GM12878 (cell line): ENCODE results near the gene S100A2. TPM values are rescaled to one million over a fixed set of nuclear protein-coding genes. Genes with fewer than 3 reads are reported as not detected.

ENCODE experiments used
- ATAC-seq: fragments of 200-7000 bp; cut with Tn5 transposase; 3 replicates; pipeline ENCODE4 v1.9.1; 2020; ENCODE audit warnings: mild to moderate bottlenecking, moderate library complexity
- BruUV-seq: library from RNA; stranded (reverse); fragments of 400-500 nt; replicated peaks from 2 replicates; lab custom pipeline; 2021; lab: Mats Ljungman, UMichigan
- CTCF ChIA-PET: fragments of 300-600 bp; sonication (Branson Sonifier 250); formaldehyde crosslinking; extraction: SDS; loops from one replicate; lab custom pipeline; 2021; ENCODE audit warnings: inconsistent platforms; lab: Yijun Ruan, JAX
- POLR2A ChIA-PET: fragments of 350-600 bp; formaldehyde crosslinking; extraction: SDS; loops from one replicate; lab custom pipeline; 2021; ENCODE audit warnings: inconsistent platforms; lab: Charles Lee
- RAD21 ChIA-PET: fragments of 300-600 bp; sonication (Branson Sonifier 250); formaldehyde crosslinking; loops from one replicate; lab custom pipeline; 2023; ENCODE audit warnings: antibody characterized with exemption; ENCODE audit not compliant: unreplicated experiment; lab: Charles Lee
- SMC1A ChIA-PET: fragments of 300-600 bp; sonication (Branson Sonifier 250); formaldehyde crosslinking; loops from one replicate; lab custom pipeline; 2023; ENCODE audit not compliant: unreplicated experiment, uncharacterized antibody; lab: Charles Lee
- DNase-seq: peaks from one replicate; pipeline ENCODE4 v3.0.0-alpha.2; 2011; ENCODE audit warnings: low read depth, low spot score
- FAIRE-seq: peaks from 3 replicates; lab custom pipeline; 2011; peaks lifted over from hg19 to GRCh38; lab: Jason Lieb, UNC
- H2AFZ ChIP-seq: 2 replicates; pipeline ENCODE4 v1.6.0; 2011; ENCODE audit warnings: low read depth, low read length, control low read depth; ENCODE audit not compliant: control insufficient read depth
- H3K27ac ChIP-seq: 2 replicates; pipeline ENCODE4 v1.5.1; 2011; ENCODE audit warnings: control low read depth; ENCODE audit not compliant: control insufficient read depth, insufficient read depth
- H3K27me3 ChIP-seq, 2 experiments: replicated peaks in 1 of 2; 2 replicates each; pipeline versions ENCODE4 v1.6.0 to v1.6.1; 2011; ENCODE audit warnings: low read length in 1 of 2; ENCODE audit not compliant: control insufficient read depth in 2 of 2, insufficient read depth in 2 of 2
- H3K36me3 ChIP-seq, 2 experiments: 2 replicates each; pipeline ENCODE4 v1.5.1; 2011; ENCODE audit warnings: low read length in 1 of 2; ENCODE audit not compliant: control insufficient read depth in 2 of 2, insufficient read depth in 2 of 2
- H3K4me1 ChIP-seq: 2 replicates; pipeline ENCODE4 v1.6.1; 2011; ENCODE audit warnings: mild to moderate bottlenecking, low read length, moderate library complexity, mixed read lengths; ENCODE audit not compliant: control insufficient read depth, insufficient read depth
- H3K4me2 ChIP-seq: 2 replicates; pipeline ENCODE4 v1.6.0; 2011; ENCODE audit warnings: control low read depth; ENCODE audit not compliant: control insufficient read depth, insufficient read depth
- H3K4me3 ChIP-seq: fragments of 200-600 bp; sonication (generic); 2 replicates; pipeline ENCODE4 v1.5.1; 2016
- H3K79me2 ChIP-seq: 2 replicates; pipeline ENCODE4 v1.6.0; 2011; ENCODE audit warnings: low read length; ENCODE audit not compliant: control insufficient read depth, insufficient read depth
- H3K9ac ChIP-seq: 2 replicates; pipeline ENCODE4 v1.8.0; 2011; ENCODE audit warnings: low read length, control low read depth, mixed read lengths; ENCODE audit not compliant: control insufficient read depth, insufficient read depth
- H3K9me3 ChIP-seq: replicated peaks from 3 replicates; pipeline ENCODE4 v1.5.1; 2011; ENCODE audit warnings: mild to moderate bottlenecking, low read length; ENCODE audit not compliant: control insufficient read depth, insufficient read depth
- H4K20me1 ChIP-seq: 2 replicates; pipeline ENCODE4 v1.6.0; 2011; ENCODE audit not compliant: control insufficient read depth, insufficient read depth
- E2F4 ChIP-seq: IDR thresholded peaks from 2 replicates; pipeline ENCODE4 v1.6.1; 2012; ENCODE audit warnings: low read depth, low read length, improper control_type of control experiment
- KDM1A ChIP-seq: fragments of 200-600 bp; sonication (generic); IDR thresholded peaks from 2 replicates; pipeline ENCODE4 v1.6.1; 2016; ENCODE audit warnings: borderline replicate concordance
- NFXL1 ChIP-seq: fragments of 450-650 bp; IDR thresholded peaks from 2 replicates; pipeline ENCODE4 v1.6.1; 2017; ENCODE audit warnings: antibody characterized with exemption, mild to moderate bottlenecking, borderline replicate concordance
- PML ChIP-seq: IDR thresholded peaks from 2 replicates; pipeline ENCODE4 v1.6.1; 2012; ENCODE audit warnings: low read length, inconsistent platforms
- POU2F2 ChIP-seq: IDR thresholded peaks from 3 replicates; pipeline ENCODE4 v1.6.1; 2011; ENCODE audit warnings: low read depth, mild to moderate bottlenecking, low read length, borderline replicate concordance
- RAD51 ChIP-seq: fragments of 450-650 bp; IDR thresholded peaks from 2 replicates; pipeline ENCODE4 v1.6.1; 2016; ENCODE audit warnings: moderate library complexity, mild to moderate bottlenecking, inconsistent platforms
- REST ChIP-seq: IDR thresholded peaks from 2 replicates; pipeline ENCODE4 v1.6.1; 2012; ENCODE audit warnings: mild to moderate bottlenecking, low read depth, low read length
- ZNF24 ChIP-seq: fragments of 450-650 bp; IDR thresholded peaks from 2 replicates; pipeline ENCODE4 v1.6.1; 2017; ENCODE audit warnings: antibody characterized with exemption, mild to moderate bottlenecking
- WGBS: methylation state at CpG from one replicate; pipeline ENCODE4 v1.1.6; 2016; ENCODE audit warnings: low lambda C conversion rate; ENCODE audit not compliant: insufficient replicate concordance, insufficient coverage; ENCODE audit errors: missing lambda C conversion rate; 5-methylcytosine and 5-hydroxymethylcytosine counted together
- in situ Hi-C: fragments of 300-500 bp; cut with MboI; formaldehyde crosslinking; loops from 9 replicates; pipeline ENCODE4 v1.14.3; 2018; ENCODE audit warnings: mixed read lengths
- intact Hi-C: fragments of 100-400 bp; cut with micrococcal nuclease; formaldehyde crosslinking; loops from one replicate; pipeline ENCODE4 v1.14.2; 2022; ENCODE audit not compliant: unreplicated experiment
- polyA plus RNA-seq, 11 experiments: library from polyadenylated mRNA; depleted of rRNA in 4 of 11; unstranded in 6 of 11; stranded (reverse) in 5 of 11; fragments of >200 nt; fragmentation: Nextera tagmentation in 4 of 11; fragmentation: Illumina TruSeq in 1 of 11; extraction: Ambion mirVana in 4 of 11; extraction: Trizol in 1 of 11; gene quantifications; 1 replicate in 1 of 11; 2 replicates in 10 of 11; pipeline versions ENCODE4 v1.2.1 to v1.2.3, GENCODE V29; 2011 to 2016; ENCODE audit warnings: inconsistent platforms in 2 of 11, missing spikeins in 2 of 11, low read depth in 1 of 11
- total RNA-seq, 4 experiments: library from RNA; depleted of rRNA in 3 of 4; stranded (reverse); fragments of >200 nt in 3 of 4; fragmentation: Illumina TruSeq in 1 of 4; extraction: Trizol in 1 of 4; gene quantifications; 2 replicates each; pipeline versions ENCODE4 v1.2.1 to v1.2.3, GENCODE V29; 2013 to 2021

S100A2 gene
- total and polyA plus RNA-seq, 10 of the 15 experiments (the other 5 are each of a cell fraction or from before 2014, with no cell fraction given), result 0.11 to 1.5 (median 0.59) TPM; not detected in 2

GRCh38 chr1:153612111-153612754 is 46.6 kb upstream of the S100A2 start (continued):
- TF ChIP-seq KDM1A, result no peak

GRCh38 chr1:153611356-153611755 is 45.7 kb upstream of the S100A2 start:
- intact Hi-C loops (no loop called here), in situ Hi-C loops (no loop called here)
- Histone ChIP-seq H3K27me3 (no peaks in the 10 kb centered on the region), H3K9me3 (no peaks in the 10 kb centered on the region), H3K9ac (no peak overlapping the region), H3K79me2 (no peaks in the 10 kb centered on the region), H3K4me2 (no peak overlapping the region), H3K4me3 (no peak overlapping the region), H3K4me1 (peaks cover 7% of the 10 kb centered on the region), H2AFZ (no peak overlapping the region), H4K20me1 (no peaks in the 10 kb centered on the region), H3K27ac (no peak overlapping the region), H3K36me3 (no peaks in the 10 kb centered on the region)
- FAIRE-seq (no peak), ATAC-seq (no peak), DNase-seq (no peak)
- WGBS, result 33% methylated on average over 1 of the region's 1 CpG
- ChIA-PET POLR2A (no interaction called here), RAD21 (no interaction called here), CTCF (interaction anchor here (0.7 kb wide), 1 partner anchor 39 kb away, joined by 3 read pairs; no protein-coding TSS in a partner anchor), SMC1A (no interaction called here)
- 0 out of 2 replicates have a peak, but pooled peaks have one; percentile 31 for TF ChIP-seq ZNF24
- TF ChIP-seq POU2F2, result no peak
- BruUV-seq, result no TSS peak

- intact Hi-C loops, result no loop called here
- H3K9ac ChIP-seq, result no peak overlapping the region
- no peaks in the 10 kb centered on the region for H3K79me2 ChIP-seq
- H3K27ac ChIP-seq, result no peak overlapping the region
- no peaks in the 10 kb centered on the region for H3K27me3 ChIP-seq
- no TSS peak for BruUV-seq
- RAD21 ChIA-PET, result no interaction called here
- in situ Hi-C loops, result no loop called here
- no peak overlapping the region for H3K4me2 ChIP-seq
- peaks cover 2% of the 10 kb centered on the region for H3K4me1 ChIP-seq
- WGBS, result 46% methylated on average over 6 of the region's 7 CpGs
- SMC1A ChIA-PET, result no interaction called here
- H3K9me3 ChIP-seq, result no peaks in the 10 kb centered on the region
- POLR2A ChIA-PET, result no interaction called here
- H3K36me3 ChIP-seq, result no peaks in the 10 kb centered on the region
- H2AFZ ChIP-seq, result no peak overlapping the region
- CTCF ChIA-PET, result interaction anchor here (0.5 to 0.7 kb wide), 2 partner anchors 35 to 949 kb away, joined by 3 read pairs; no protein-coding TSS in a partner anchor
- H3K4me3 ChIP-seq, result no peak overlapping the region
- FAIRE-seq (no peak), ATAC-seq (no peak), DNase-seq (no peak)
- H4K20me1 ChIP-seq, result no peaks in the 10 kb centered on the region
- TF ChIP-seq PML, result no peak
- no peak for TF ChIP-seq E2F4
- TF ChIP-seq REST, result no peak
- no peak for TF ChIP-seq POU2F2
- no peak for TF ChIP-seq RAD51
- no peak for TF ChIP-seq KDM1A
- no peak for TF ChIP-seq NFXL1
These were observed 45.2 kb upstream of the S100A2 start for GRCh38 chr1:153610811-153611301.
